Nephron progenitor cell (in vitro differentiated cells): Measurements from ENCODE around the gene ARRDC2.
"Not testable (repeated sequence)": the region's sequence is repeated elsewhere in the genome, so short reads cannot be mapped to it uniquely, and the experiment has no call there.

Experiments used
- DNase-seq: peaks from one replicate; pipeline ENCODE4 v3.0.0; 2021
- H3K27ac Mint-ChIP-seq: 2 replicates; pipeline ENCODE4 v1.8.0; 2021; ENCODE audit warnings: mild to moderate bottlenecking, moderate library complexity, mixed read lengths
- H3K27me3 Mint-ChIP-seq: 2 replicates; pipeline ENCODE4 v1.8.0; 2021; ENCODE audit warnings: mild to moderate bottlenecking, low read depth, mixed read lengths; ENCODE audit not compliant: poor library complexity
- H3K36me3 Mint-ChIP-seq: 2 replicates; pipeline ENCODE4 v1.8.0; 2021; ENCODE audit warnings: low read depth, mixed read lengths
- H3K4me1 Mint-ChIP-seq: 2 replicates; pipeline ENCODE4 v1.8.0; 2021; ENCODE audit warnings: mixed read lengths
- H3K4me3 Mint-ChIP-seq: 2 replicates; pipeline ENCODE4 v1.8.0; 2021; ENCODE audit warnings: mild to moderate bottlenecking, moderate library complexity, mixed read lengths
- H3K9me3 Mint-ChIP-seq: 2 replicates; pipeline ENCODE4 v1.8.0; 2021; ENCODE audit warnings: mild to moderate bottlenecking, moderate library complexity, mixed read lengths
- TF ChIP-seq, protein P1 (sequence below): fragments of 200-600 bp; sonication (generic); IDR thresholded peaks from 2 replicates; pipeline ENCODE4 v1.5.0; 2021; ENCODE audit warnings: antibody characterized with exemption

The ARRDC2 gene

DNA sequence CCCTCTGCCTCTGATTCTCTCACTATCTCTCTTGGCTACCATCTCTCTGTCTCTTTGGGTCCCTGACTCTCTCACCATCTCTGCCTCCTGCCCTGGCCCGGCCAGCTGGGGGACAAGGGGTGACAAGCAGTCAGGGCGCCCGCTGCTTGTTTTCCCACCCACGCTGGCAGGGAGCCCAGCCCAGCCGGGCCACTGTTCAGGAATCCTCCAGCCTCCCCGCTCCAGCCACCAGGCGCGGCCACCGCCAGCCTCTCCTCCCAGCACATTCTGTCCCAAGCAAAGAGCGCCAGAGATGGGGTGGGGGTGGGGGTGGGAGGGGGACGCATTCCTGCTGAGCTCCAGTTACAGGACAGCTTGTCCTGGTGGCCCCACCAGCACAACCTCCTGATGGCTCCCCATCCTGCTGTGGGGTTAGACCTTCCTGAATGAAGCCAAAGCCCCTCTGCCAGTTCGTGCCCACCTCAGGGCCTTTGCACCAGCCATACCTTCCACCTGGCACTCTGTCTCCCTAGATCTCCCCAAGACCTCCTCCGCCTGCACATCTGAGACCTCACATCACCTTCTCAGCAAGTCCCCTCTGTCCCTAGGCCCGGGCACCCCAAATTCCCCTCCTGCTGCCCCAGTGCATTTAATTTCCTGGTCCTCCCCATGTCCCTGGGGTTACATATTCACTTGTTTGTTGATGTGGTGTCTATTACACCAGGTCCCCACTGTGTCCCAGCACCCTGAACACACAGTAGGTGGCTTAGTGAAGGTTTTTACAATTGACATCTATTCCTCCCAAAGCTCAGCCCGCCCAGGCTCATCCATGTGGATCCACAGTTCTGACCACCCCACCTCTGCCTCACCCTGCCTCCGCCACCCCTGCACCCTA is 12.5 kb downstream of the ARRDC2 start:
- H3K4me3 Mint-ChIP-seq = no peak overlapping the region
- peaks cover 40% of the 10 kb centered on the region for H3K4me1 Mint-ChIP-seq
- no peaks in the 10 kb centered on the region for H3K9me3 Mint-ChIP-seq
- TF ChIP-seq, protein P1, sequence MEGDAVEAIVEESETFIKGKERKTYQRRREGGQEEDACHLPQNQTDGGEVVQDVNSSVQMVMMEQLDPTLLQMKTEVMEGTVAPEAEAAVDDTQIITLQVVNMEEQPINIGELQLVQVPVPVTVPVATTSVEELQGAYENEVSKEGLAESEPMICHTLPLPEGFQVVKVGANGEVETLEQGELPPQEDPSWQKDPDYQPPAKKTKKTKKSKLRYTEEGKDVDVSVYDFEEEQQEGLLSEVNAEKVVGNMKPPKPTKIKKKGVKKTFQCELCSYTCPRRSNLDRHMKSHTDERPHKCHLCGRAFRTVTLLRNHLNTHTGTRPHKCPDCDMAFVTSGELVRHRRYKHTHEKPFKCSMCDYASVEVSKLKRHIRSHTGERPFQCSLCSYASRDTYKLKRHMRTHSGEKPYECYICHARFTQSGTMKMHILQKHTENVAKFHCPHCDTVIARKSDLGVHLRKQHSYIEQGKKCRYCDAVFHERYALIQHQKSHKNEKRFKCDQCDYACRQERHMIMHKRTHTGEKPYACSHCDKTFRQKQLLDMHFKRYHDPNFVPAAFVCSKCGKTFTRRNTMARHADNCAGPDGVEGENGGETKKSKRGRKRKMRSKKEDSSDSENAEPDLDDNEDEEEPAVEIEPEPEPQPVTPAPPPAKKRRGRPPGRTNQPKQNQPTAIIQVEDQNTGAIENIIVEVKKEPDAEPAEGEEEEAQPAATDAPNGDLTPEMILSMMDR = no peak
- DNase-seq = no peak
- peak overlapping the region; percentile 65 for H3K27ac Mint-ChIP-seq
- peaks cover 17% of the 10 kb centered on the region for H3K27me3 Mint-ChIP-seq
- H3K36me3 Mint-ChIP-seq = no peaks in the 10 kb centered on the region

DNA sequence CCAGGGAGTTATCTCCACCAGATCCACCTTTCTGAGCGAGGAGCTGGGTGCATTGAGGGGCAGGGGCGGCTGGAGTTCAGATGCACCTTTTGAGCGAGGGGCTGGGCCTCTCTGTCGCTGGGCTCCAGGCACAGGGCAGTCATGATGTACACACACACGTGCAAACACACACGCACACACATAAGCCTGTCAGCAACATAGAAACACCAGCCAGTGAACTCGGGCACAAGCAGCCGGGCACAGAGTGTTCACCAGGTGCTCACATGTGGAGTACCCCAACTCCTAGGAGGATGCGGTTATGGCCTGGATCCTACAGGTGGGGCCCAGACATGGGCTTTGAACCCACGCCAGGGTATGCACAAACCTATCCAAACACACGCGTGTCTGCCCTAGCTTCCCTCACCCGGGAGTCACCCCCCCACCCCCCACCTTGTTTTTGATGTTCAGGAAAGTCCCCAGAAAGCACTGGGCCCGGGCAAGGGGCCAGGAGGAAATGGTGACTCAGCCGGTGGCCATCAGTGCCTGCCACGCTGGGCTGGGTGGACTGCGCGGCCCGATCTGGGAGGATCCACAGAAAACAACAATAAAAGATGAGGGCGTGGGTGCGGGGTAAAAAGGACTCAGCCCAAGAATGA is 13.3 kb downstream of the ARRDC2 start:
- peaks cover 17% of the 10 kb centered on the region for H3K27me3 Mint-ChIP-seq
- TF ChIP-seq, protein P1 = no peak
- no peak overlapping the region for H3K27ac Mint-ChIP-seq
- no peaks in the 10 kb centered on the region for H3K9me3 Mint-ChIP-seq
- peaks cover 36% of the 10 kb centered on the region for H3K4me1 Mint-ChIP-seq
- DNase-seq = no peak
- no peaks in the 10 kb centered on the region for H3K36me3 Mint-ChIP-seq
- H3K4me3 Mint-ChIP-seq = no peak overlapping the region

DNA sequence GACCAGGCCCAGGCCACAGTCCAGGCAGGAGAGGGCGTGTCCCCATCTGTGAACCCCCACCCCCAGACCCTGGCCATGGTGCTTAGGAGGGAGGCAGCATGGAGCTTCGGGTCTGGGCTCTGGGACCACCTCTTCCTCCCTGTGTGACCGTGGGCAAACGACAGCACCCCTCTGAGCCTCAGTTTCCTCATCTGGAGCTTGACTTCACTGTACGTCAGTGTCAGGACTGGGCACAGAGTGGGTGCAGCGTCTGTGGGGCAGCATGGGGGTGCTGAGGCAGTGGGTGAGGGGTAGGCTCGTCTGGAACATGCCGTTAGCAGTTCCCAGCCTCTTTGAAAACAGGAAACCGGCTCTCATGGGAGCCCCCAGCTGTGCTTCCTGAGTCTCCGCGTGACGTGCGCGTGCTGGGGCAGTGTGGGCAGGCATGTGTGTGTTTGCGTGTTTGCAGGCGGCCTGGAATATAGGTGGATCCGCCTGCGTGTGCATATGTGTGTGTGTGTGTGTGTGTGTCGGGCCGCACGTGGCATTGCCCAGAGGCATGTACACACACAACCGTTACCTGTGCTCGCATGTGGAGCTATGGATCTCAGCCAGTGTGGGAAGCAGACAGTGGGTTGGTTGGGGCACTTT is 15.8 kb downstream of the ARRDC2 start:
- DNase-seq = no peak
- Mint-ChIP-seq H3K27me3 (peaks cover 22% of the 10 kb centered on the region), H3K36me3 (no peaks in the 10 kb centered on the region), H3K4me3 (no peak overlapping the region), H3K9me3 (no peaks in the 10 kb centered on the region), H3K27ac (no peak overlapping the region), H3K4me1 (peaks cover 30% of the 10 kb centered on the region)
- TF ChIP-seq, protein P1 = no peak

DNA sequence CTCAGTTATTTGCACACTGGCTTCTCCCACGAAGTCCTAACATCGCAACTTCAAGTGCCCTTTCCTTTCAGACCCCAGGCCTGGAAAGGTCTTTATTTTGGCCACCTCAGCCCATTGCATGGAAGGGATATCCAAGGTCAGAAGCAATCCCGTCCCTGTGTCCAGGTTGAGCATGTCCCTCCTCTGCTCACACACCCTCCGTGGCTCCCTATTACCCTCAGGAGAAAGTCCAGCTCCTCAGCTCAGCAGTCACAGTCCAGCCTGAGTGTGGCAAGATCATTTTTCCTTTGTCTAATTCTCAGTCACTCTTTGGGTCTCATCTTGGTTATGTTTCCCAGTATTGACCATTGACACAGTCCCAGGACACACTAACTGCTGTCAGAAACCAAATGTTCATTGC is 19.2 kb downstream of the ARRDC2 start:
- TF ChIP-seq, protein P1 = no peak
- H3K4me3 Mint-ChIP-seq = no peak overlapping the region

DNA sequence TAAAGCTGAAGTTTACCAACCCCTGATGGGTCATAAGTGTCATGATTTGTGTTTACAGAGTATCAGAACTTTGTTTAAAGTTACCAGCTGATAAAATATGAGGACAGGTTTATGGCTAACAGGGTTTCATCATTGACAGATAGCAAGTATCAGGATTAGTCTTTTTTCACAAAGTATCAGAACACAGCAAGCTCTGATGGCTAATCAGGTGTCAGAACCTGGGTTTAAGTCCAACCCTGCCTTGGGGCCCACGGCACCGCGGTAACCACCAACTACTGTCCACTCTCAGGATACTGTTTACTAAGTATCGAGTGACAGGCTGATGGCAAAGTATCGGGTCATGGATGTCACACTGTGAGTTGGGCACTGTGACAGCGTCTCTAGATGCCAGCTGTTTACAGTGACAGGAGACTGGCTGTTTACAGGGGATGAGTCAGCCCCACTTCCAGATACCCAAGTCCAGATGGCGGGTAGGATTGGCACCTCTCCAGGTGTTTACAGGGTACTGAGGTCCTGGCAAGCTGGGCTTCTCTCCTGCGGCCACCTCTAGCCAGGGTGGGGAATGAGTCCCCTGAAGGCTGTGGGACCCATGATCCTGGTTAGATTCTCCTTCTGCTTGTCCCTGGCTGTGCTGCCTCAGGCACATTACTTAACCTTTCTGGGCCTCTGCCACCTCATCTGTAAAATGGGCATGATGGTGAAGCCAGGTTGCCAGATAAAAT is 21.8 kb downstream of the ARRDC2 start:
- Mint-ChIP-seq H3K9me3 (no peaks in the 10 kb centered on the region), H3K27ac (no peak overlapping the region), H3K36me3 (no peaks in the 10 kb centered on the region)

More for the DNA sequence above, 19.2 kb downstream of the ARRDC2 start:
- no peak for DNase-seq
- no peaks in the 10 kb centered on the region for H3K9me3 Mint-ChIP-seq
- peaks cover 35% of the 10 kb centered on the region for H3K4me1 Mint-ChIP-seq
- H3K36me3 Mint-ChIP-seq = no peaks in the 10 kb centered on the region
- H3K27me3 Mint-ChIP-seq = peaks cover 25% of the 10 kb centered on the region
- no peak overlapping the region for H3K27ac Mint-ChIP-seq

DNA sequence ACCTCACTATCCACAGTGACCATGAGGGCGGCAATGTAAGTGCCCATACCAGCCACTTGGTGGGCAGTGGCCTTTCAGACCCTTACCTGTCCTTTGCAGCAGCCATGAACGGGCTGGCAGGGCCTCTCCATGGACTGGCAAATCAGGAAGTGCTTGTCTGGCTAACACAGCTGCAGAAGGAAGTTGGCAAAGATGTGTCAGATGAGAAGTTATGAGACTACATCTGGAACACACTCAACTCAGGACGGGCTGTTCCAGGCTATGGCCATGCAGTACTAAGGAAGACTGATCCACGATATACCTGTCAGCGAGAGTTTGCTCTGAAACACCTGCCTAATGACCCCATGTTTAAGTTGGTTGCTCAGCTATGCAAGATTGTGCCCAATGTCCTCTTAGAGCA is 23.4 kb downstream of the ARRDC2 start:
- not testable (repeated sequence) for H3K27ac Mint-ChIP-seq, H3K36me3 Mint-ChIP-seq, H3K4me3 Mint-ChIP-seq, H3K9me3 Mint-ChIP-seq, DNase-seq
- peaks cover 22% of the 10 kb centered on the region for H3K4me1 Mint-ChIP-seq
- peaks cover 24% of the 10 kb centered on the region for H3K27me3 Mint-ChIP-seq

More for the DNA sequence above, 21.8 kb downstream of the ARRDC2 start:
- TF ChIP-seq, protein P1 = no peak
- H3K27me3 Mint-ChIP-seq = peaks cover 28% of the 10 kb centered on the region
- peaks cover 22% of the 10 kb centered on the region for H3K4me1 Mint-ChIP-seq
- no peak for DNase-seq
- no peak overlapping the region for H3K4me3 Mint-ChIP-seq

DNA sequence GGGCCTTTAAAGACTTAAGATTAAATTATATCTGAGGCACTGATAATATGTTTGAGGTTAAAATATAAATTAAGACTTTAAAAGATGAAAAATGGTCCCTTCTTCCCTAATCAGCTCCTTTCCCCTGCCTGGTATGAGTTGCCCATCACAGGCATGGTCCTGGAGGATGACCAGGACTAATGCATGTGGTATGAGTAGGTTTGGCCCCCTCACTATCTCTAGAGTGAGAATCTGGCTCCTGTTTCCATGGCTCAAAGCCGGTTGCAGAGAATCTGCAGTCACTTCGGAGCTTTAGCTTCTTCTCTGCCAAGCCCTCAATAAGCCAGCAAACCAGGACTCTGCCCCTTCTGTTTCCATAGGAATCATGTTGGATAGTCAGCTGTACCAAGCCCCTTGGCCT is 24.1 kb downstream of the ARRDC2 start:
- peaks cover 20% of the 10 kb centered on the region for H3K27me3 Mint-ChIP-seq
- not testable (repeated sequence) for H3K27ac Mint-ChIP-seq, H3K9me3 Mint-ChIP-seq, DNase-seq, H3K36me3 Mint-ChIP-seq, H3K4me3 Mint-ChIP-seq
- H3K4me1 Mint-ChIP-seq = peaks cover 22% of the 10 kb centered on the region
